ENCODE results near the gene NUP58. TPM values are rescaled to one million over a fixed set of nuclear protein-coding genes. Genes with fewer than 3 reads are reported as not detected.

NUP58 gene
- total and polyA plus RNA-seq, 8 donors: 59.4 to 78.2 (median 62.6) TPM

DNA sequence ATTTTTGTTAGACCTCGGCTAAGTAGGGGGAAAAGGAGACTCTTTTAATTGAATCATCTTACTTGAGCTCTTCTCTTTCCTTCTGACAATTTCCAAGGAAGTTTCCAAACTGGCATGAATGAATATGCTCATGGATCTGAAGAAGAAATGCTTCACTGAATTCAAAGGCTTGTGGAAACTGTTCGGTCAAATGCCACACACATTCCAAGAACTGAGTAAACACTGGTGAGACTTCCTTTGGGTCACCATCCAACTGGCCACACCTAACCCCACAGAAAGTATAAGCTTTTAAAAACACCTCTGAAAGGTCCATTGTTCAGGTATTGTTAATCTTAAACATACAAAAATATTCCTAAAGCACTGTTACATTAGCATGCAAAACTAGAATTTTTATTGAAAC lies 47.7 kb upstream of the NUP58 start:
- H3K27me3 ChIP-seq: no peaks in the 10 kb centered on the region
- H3K36me3 ChIP-seq: peaks cover 0 to 90% of the 10 kb centered on the region in 2 donors
- no peaks in the 10 kb centered on the region for H3K9me3 ChIP-seq
- H3K4me3 ChIP-seq: no peak overlapping the region
- DNase-seq (no peak), ATAC-seq (peak; percentile 86)
- H3K27ac ChIP-seq: no peak overlapping the region
- intact Hi-C loops (cut with DNase I): no loop called here
- no peaks in the 10 kb centered on the region for H3K4me1 ChIP-seq
- TF ChIP-seq, protein P1, sequence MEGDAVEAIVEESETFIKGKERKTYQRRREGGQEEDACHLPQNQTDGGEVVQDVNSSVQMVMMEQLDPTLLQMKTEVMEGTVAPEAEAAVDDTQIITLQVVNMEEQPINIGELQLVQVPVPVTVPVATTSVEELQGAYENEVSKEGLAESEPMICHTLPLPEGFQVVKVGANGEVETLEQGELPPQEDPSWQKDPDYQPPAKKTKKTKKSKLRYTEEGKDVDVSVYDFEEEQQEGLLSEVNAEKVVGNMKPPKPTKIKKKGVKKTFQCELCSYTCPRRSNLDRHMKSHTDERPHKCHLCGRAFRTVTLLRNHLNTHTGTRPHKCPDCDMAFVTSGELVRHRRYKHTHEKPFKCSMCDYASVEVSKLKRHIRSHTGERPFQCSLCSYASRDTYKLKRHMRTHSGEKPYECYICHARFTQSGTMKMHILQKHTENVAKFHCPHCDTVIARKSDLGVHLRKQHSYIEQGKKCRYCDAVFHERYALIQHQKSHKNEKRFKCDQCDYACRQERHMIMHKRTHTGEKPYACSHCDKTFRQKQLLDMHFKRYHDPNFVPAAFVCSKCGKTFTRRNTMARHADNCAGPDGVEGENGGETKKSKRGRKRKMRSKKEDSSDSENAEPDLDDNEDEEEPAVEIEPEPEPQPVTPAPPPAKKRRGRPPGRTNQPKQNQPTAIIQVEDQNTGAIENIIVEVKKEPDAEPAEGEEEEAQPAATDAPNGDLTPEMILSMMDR (IDR thresholded peaks at IDR 0.05): no peak

DNA sequence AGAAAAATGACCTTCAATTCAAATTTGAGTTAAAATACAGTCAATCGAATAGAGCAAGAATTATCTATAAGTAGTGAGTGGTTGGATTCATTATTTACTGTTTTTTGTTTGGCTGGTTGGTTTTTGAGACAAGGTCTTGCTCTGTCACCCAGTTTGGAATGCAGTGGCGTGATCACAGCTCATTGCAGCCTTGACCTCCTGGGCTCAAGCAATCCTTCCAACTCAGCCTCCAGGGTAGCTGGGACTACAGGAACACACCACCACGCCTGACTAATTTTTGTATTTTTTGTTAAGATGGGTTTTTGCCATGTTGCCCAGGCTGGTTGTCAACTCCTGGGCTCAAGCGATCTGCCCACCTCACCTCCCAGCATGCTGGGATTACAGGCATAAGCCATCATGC lies 39.2 kb upstream of the NUP58 start:
- Histone ChIP-seq H3K27me3 (no peaks in the 10 kb centered on the region), H3K4me1 (no peaks in the 10 kb centered on the region), H3K27ac (no peak overlapping the region), H3K9me3 (no peaks in the 10 kb centered on the region), H3K36me3 (peaks cover 0 to 86% of the 10 kb centered on the region in 2 donors), H3K4me3 (no peak overlapping the region)
- DNase-seq (no peak), ATAC-seq (no peak)
- TF ChIP-seq, protein P1 (IDR thresholded peaks at IDR 0.05): no peak
- intact Hi-C loops (cut with DNase I): no loop called here

DNA sequence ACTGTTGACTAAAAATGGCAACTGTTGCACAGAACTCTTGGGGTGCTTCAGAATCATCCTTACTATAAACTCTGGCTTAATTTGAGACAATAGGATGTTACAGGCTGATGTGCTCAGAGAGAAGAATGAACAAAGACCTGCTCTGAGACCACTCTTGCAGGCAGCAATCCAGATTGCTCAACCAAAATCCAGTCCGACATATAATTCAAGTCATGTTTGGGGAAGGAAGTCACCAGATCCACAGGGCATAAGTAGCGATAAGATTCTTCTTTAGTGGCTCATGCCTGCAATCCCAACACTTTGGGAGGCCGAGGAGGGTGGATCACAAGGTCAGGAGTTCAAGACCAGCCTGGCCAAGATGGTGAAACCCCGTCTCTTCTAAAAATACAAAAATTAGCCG lies 34.7 kb upstream of the NUP58 start:
- intact Hi-C loops (cut with DNase I): no loop called here
- DNase-seq: no peak
- Histone ChIP-seq H3K4me1 (peaks cover 0 to 10% of the 10 kb centered on the region in 2 donors), H3K4me3 (no peak overlapping the region), H3K36me3 (peaks cover 0 to 62% of the 10 kb centered on the region in 2 donors), H3K27me3 (no peaks in the 10 kb centered on the region), H3K9me3 (no peaks in the 10 kb centered on the region), H3K27ac (no peak overlapping the region)
- TF ChIP-seq, protein P1 (IDR thresholded peaks at IDR 0.05): no peak
- ATAC-seq: no peak

DNA sequence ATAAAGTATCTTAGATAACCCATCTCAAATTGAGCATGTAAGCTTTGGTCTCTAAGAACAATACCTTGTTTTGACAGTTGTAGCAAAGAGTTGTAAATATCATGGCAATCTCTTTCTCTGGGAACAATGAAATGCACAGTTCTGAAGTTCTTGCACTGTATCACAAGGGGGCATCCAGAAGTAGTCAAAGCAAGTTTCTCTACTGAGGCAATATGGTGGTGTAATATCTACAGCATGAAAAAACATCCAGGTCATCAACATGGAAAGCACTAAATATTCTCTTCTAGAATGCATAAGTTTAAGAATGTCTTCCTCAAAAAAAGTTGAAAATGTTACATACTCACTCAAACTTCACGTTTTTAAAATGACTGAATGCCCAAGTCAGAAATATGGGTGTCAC lies 33.7 kb upstream of the NUP58 start:
- DNase-seq (no peak), ATAC-seq (peak; percentile 38)
- TF ChIP-seq, protein P1 (IDR thresholded peaks at IDR 0.05): no peak
- H3K4me1 ChIP-seq: peaks cover 0 to 10% of the 10 kb centered on the region in 2 donors
- no peak overlapping the region for H3K4me3 ChIP-seq
- H3K9me3 ChIP-seq: no peaks in the 10 kb centered on the region
- no peaks in the 10 kb centered on the region for H3K27me3 ChIP-seq
- peaks cover 0 to 61% of the 10 kb centered on the region in 2 donors for H3K36me3 ChIP-seq
- no peak overlapping the region for H3K27ac ChIP-seq
- intact Hi-C loops (cut with DNase I): no loop called here

DNA sequence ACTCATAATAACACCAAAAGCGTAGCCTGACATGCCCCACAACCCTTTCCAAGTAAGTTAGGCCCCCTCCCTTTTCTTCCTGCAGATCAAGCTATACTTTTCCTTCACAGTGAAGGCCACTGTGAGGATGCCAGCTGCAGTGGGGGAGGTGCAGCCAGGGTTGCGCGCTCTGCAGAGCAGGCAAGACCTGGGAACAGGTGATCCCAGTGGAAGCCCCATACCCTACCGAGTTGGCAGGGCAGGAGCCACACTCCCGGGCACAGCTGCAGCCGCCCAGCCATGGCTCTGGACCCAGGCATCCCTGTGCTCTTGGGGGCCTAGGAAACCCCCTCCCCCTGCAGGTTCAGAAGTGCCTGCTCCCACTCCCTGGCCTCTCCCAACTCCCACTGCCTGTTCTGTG lies 32.9 kb upstream of the NUP58 start:
- no peak for DNase-seq
- Histone ChIP-seq H3K4me1 (peaks cover 0 to 10% of the 10 kb centered on the region in 2 donors), H3K27me3 (no peaks in the 10 kb centered on the region), H3K27ac (no peak overlapping the region), H3K9me3 (no peaks in the 10 kb centered on the region), H3K4me3 (no peak overlapping the region), H3K36me3 (peaks cover 0 to 61% of the 10 kb centered on the region in 2 donors)
- TF ChIP-seq, protein P1 (IDR thresholded peaks at IDR 0.05): no peak
- intact Hi-C loops (cut with DNase I): no loop called here
- ATAC-seq: no peak
